ENCODE results near the gene SENP6.
"Not testable (repeated sequence)": the region's sequence is repeated elsewhere in the genome, so short reads cannot be mapped to it uniquely, and the experiment has no call there.

The SENP6 gene

DNA sequence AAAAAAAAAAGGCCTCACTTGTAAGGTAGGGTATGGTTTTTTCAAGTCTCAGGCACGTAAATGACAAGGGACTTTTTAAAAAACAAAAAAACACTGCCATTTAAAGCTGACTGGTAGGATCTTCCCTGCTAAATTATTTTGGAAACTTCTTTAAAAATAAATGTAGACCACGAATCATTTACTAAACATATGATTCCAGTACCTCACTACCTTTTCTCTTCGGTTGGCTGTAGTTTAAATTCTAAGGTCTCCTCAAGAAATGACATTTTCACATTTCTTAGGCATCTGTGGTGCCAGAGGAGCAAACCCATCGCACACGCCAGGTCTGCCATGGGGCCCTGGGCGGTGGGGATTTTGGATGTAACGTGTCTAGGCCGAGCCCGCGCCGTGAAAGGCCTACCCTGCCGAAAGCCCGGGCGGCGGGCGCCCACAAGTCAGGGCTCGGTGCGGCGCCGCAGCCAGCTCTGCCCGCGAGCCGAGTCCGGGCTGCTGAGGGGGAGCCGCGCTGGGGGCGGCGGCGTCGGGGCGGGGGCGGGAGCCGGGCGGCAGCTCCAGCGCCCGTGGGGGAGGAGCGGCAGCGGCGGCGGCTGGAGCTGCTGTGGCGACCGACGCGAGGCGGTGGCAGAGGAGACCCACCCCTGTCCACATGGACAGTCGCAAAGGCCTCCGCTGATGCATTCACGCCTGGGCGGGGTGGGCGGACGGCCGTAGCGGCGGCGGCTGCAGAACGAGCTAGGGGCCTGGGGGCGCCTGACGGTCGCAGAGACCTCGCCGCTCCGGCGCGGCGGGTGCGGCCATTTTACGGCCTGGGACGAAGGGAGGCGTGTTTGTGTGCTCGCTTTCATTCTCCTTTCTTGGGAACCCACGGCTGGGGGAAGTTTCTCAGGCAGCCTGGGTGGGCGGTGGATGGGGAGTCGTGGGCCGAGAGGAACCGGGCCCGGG, at the start of gene SENP6:
Gene SENP6, plus strand, starts transcription at position 577 of the 942 bp plus-strand sequence. CDS start 645 bp downstream, outside the sequence.
- DNase-seq (ENCODE audit: low read depth in 1 of 2, low spot score in 1 of 2) = peak; percentile 13 to 73
- in situ Hi-C loops (cut with HindIII; ENCODE audit: low pct_unique_long_range_greater_than_20kb, low sequenced_read_pairs) = no loop called here
- TF ChIP-seq JUND (IDR thresholded peaks at IDR 0.05; ENCODE audit: low read depth) = no peak

DNA sequence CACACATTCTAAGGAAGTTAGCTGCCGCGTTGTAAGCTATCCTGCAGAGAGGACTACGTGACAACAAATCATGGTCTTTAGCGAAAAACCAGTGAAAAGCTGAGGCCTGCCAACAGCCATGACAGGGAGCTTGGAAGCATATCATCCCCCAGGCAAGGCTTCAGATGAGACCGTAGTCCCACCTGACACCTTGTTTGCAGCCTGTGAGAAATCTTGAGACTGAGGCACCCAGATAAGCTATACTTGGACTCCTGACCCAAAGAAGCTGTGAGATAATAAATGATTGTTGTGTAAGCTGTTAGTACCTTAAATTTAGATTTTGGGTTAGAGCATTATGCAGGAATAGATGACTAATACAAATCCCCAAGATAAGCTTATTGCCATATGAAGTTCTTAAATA, 45.4 kb upstream of the SENP6 start:
- DNase-seq (ENCODE audit: low read depth in 1 of 2, low spot score in 1 of 2) = no peak
- in situ Hi-C loops (cut with HindIII; ENCODE audit: low pct_unique_long_range_greater_than_20kb, low sequenced_read_pairs) = no loop called here
- TF ChIP-seq JUND (IDR thresholded peaks at IDR 0.05; ENCODE audit: low read depth) = no peak

DNA sequence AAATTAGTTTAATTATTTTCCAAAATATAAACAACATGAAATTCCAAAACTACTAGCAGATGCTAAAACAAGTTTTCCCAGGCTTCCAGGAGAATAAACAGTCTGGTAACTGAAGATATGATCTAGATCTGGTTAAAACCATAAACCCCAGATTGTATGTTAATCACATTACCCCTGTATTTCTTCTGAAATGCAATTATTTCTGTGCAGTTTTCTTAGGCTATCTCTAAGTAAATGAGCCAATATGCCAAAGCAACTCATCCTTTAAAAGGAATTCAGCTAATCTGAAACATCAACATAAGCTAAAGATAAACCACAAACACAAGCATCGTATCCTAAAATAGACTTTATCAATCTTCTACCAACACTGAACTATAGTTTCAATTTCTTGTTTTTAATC, 44.6 kb upstream of the SENP6 start:
- in situ Hi-C loops (cut with HindIII; ENCODE audit: low pct_unique_long_range_greater_than_20kb, low sequenced_read_pairs) = no loop called here
- DNase-seq (ENCODE audit: low read depth in 1 of 2, low spot score in 1 of 2) = no peak

DNA sequence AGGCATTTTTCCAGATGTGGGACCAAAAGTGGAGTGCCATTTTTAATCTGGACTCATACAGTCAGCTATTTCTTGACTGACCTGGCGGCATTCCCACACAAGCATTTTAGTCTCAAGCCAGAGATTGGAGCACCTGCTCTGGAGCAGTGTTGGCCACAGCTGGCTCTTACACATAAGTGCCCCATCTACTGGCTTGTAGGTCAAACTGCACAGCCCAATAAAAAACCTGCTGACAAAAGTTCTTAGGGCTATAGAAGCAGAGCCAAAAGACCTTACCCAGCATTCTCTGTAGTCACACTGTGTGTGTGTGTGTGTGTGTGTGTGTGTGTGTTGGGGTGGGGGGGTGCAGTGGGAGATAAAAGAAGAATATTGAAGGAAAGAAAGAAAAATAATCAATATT, 38.6 kb upstream of the SENP6 start:
- peak in 1 of 2 experiments; percentile 42 for DNase-seq (ENCODE audit: low read depth in 1 of 2, low spot score in 1 of 2)
- no peak for TF ChIP-seq JUND (IDR thresholded peaks at IDR 0.05; ENCODE audit: low read depth)
- in situ Hi-C loops (cut with HindIII; ENCODE audit: low pct_unique_long_range_greater_than_20kb, low sequenced_read_pairs) = no loop called here

More for the DNA sequence above, 44.6 kb upstream of the SENP6 start:
- TF ChIP-seq JUND (IDR thresholded peaks at IDR 0.05; ENCODE audit: low read depth) = no peak

GRCh38 chr6:75566137-75566767, 35.4 kb upstream of the SENP6 start:
- in situ Hi-C loops (cut with HindIII; ENCODE audit: low pct_unique_long_range_greater_than_20kb, low sequenced_read_pairs) = no loop called here
- DNase-seq (ENCODE audit: low read depth in 1 of 2, low spot score in 1 of 2) = no peak
- no peak for TF ChIP-seq JUND (IDR thresholded peaks at IDR 0.05; ENCODE audit: low read depth)

GRCh38 chr6:75568100-75568499, 33.6 kb upstream of the SENP6 start:
- in situ Hi-C loops (cut with HindIII; ENCODE audit: low pct_unique_long_range_greater_than_20kb, low sequenced_read_pairs) = no loop called here
- no peak for DNase-seq (ENCODE audit: low read depth in 1 of 2, low spot score in 1 of 2)
- no peak for TF ChIP-seq JUND (IDR thresholded peaks at IDR 0.05; ENCODE audit: low read depth)

DNA sequence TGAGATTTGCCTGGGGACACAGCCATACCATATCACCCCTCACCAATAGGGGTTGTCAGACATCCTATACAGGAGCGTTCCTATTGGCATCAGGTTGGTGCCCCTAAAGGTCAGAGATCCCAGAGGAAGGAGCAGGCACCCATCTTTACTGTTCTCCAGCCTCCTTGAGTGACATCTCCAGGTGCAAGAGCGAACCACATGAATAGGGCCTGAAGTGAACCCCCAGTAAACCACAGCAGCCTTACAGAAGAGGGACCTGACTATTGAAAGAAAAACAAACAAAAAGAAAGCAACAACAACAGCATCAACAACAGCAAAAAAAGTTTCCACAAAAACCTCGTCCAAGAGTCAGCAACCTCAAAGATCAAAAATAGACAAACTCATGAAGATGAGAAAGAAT, 32.7 kb upstream of the SENP6 start:
- in situ Hi-C loops (cut with HindIII; ENCODE audit: low pct_unique_long_range_greater_than_20kb, low sequenced_read_pairs) = no loop called here
- no peak for DNase-seq (ENCODE audit: low read depth in 1 of 2, low spot score in 1 of 2)
- TF ChIP-seq JUND (IDR thresholded peaks at IDR 0.05; ENCODE audit: low read depth) = no peak

DNA sequence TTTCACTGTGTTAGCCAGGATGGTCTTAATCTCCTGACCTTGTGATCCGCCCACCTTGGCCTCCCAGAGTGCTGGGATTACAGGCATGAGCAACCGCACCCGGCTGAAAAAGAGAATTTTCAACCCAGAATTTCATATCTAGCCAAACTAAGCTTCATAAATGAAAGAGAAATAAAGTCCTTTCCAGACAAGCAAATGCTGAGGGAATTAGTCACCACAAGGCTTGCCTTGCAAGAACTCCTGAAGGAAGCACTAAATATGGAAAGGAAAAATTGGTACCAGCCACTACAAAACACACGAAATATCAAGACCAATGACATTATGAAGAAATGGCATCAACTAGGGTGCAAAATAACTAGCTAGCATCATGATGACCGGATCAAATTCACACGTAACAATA, 31.0 kb upstream of the SENP6 start:
- in situ Hi-C loops (cut with HindIII; ENCODE audit: low pct_unique_long_range_greater_than_20kb, low sequenced_read_pairs); DNase-seq (ENCODE audit: low read depth in 1 of 2, low spot score in 1 of 2): not testable (repeated sequence)

- in situ Hi-C loops (cut with HindIII; ENCODE audit: low pct_unique_long_range_greater_than_20kb, low sequenced_read_pairs) = no loop called here
- DNase-seq (ENCODE audit: low read depth in 1 of 2, low spot score in 1 of 2) = no peak
- TF ChIP-seq JUND (IDR thresholded peaks at IDR 0.05; ENCODE audit: low read depth) = no peak
These were observed 29.6 kb upstream of the SENP6 start for GRCh38 chr6:75572072-75572471.

- no peak for TF ChIP-seq JUND (IDR thresholded peaks at IDR 0.05; ENCODE audit: low read depth)
- DNase-seq (ENCODE audit: low read depth in 1 of 2, low spot score in 1 of 2) = no peak
- in situ Hi-C loops (cut with HindIII; ENCODE audit: low pct_unique_long_range_greater_than_20kb, low sequenced_read_pairs) = no loop called here
These were observed 21.7 kb upstream of the SENP6 start for GRCh38 chr6:75579951-75580350.

DNA sequence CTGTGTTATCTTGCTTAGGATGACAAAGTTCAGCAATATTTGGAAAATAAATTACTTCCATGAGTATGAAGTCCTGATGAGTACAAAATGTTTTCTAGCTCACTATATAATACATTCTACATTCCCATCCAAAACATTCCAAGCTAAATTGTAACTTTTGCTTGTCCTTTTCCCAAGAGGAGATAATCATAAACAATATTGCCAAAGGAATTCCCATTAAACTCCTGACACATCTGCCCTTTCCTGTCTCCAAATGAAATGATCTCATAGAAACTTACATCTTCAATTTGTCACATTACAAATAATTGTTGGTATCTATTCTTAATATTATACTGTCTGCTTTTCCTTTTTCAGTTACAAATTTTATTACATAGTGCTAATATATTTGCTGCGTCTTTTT, 20.4 kb upstream of the SENP6 start:
- no peak for TF ChIP-seq JUND (IDR thresholded peaks at IDR 0.05; ENCODE audit: low read depth)
- DNase-seq (ENCODE audit: low read depth in 1 of 2, low spot score in 1 of 2) = no peak
- in situ Hi-C loops (cut with HindIII; ENCODE audit: low pct_unique_long_range_greater_than_20kb, low sequenced_read_pairs) = no loop called here

DNA sequence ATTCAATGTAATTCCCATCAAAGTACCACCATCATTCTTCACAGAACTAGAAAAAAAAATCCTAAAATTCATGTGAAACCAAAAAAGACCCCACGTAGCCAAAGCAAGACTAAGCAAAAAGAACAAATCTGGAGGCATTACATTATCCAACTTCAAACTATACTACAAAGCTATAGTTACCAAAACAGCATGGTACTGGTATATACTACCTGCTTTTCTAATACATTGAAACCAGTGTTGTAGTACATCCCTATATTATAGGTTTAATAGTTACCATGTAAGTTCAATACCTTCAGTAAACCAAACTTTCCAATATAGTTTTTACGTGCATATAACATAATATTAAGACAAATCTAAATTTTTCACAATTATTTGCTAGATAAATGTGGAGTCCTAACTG, 17.1 kb upstream of the SENP6 start:
- DNase-seq (ENCODE audit: low read depth in 1 of 2, low spot score in 1 of 2); in situ Hi-C loops (cut with HindIII; ENCODE audit: low pct_unique_long_range_greater_than_20kb, low sequenced_read_pairs): not testable (repeated sequence)

DNA sequence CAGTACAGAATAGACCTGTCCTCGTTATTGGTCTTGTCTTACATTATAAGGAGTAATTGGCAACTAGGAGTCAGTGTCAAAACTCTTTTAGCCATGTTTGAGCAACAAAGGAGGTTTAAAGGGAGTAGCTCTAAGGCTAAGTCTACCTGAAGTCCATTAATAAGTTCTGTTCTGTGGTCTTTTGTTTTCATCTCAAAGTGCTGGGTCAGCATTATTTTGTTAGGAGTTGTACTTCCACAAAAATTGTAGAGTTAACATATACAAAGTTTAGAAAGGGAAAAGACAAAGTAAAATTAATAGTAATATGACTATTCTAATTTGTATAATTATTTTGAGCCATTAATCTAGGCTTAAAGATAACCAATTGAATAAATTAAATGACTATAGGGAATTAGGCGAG, 12.7 kb upstream of the SENP6 start:
- in situ Hi-C loops (cut with HindIII; ENCODE audit: low pct_unique_long_range_greater_than_20kb, low sequenced_read_pairs) = no loop called here
- no peak for DNase-seq (ENCODE audit: low read depth in 1 of 2, low spot score in 1 of 2)
- no peak for TF ChIP-seq JUND (IDR thresholded peaks at IDR 0.05; ENCODE audit: low read depth)

Measured in T47D (cell line).